NCI-H1930 (cell line): ENCODE results near the gene FOXO1.
"Not testable (repeated sequence)": the region's sequence is repeated elsewhere in the genome, so short reads cannot be mapped to it uniquely, and the experiment has no call there.

Source experiments
- DNase-seq, 2 experiments: peaks; one replicate each; lab custom pipeline; 2025; lab: John Stamatoyannopoulos, UW

The FOXO1 gene

DNA sequence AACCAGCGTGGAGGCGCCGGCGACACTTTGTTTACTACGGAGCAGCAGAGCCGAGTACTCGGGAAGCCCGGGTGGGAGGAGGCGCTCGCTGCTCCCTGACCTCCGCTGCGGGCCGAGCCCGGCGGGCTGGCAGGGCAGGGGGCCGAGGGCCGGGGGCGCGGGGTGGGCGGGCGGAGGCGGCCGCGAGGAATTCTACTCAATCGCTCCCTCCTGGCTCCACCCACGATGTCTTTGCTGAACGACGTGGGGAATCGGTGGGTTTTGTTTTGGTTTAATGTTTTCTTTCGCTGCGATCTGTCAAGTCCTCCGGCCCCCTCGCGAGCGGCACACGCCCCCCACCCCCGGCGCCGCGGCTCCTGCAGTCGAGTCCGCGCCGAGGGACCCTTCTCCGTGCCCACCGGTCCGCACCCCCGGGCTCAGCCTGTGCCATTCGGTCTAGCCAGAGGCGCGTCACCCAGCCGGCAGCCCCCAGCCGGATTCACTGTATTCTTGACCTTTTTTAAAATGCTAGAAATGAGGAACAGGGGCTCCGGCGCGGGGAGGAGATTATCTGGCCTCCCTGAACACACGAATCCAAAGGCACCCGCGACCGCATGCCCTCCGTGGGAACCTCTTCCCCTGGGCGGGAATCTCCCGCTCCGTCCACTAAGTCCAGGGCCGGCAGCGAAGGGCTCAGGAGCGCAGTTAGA is 636 bp upstream of the FOXO1 start:
- DNase-seq: peak in 1 of 2 experiments; percentile 41

DNA sequence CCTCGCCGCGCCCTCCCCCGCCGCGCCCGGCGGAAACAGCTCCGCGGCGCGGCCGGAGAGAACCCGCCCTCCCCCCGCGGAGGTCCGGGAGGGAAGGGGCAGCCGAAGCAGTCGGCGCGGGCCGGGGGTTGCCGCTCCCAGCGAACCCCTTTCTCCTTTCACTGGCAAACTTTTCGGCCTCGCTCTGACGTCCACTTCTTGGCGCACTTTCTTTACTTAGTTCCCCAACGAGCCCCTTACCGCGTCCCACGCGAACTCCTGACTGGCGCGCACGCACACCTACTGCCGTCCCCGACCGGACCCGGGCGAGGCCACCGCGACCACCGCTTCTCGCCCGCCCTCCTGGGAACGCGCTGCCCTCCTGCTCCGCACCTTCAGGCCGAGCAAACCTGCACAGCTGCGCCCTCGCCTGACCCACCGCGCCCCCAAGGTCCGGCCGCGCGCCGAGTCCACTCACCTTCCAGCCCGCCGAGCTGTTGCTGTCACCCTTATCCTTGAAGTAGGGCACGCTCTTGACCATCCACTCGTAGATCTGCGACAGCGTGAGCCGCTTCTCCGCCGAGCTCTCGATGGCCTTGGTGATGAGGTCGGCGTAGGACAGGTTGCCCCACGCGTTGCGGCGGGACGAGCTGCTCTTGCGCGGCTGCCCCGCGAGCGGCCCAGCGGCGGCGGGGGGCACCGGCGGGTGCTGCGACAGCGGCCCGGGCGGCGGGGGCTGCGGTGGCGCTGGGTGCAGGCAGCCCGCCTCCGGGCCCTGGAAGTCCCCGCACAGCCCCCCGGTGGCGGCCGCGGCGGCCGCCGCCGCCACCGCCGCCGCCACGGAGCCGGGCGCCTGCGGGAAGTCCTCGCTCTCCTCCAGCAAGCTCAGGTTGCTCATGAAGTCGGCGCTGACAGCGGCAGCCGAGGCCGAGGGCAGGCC is 1.1 kb downstream of the FOXO1 start:
- DNase-seq: peak in 1 of 2 experiments; percentile 4

- DNase-seq: no peak
These were observed 1.9 kb downstream of the FOXO1 start for GRCh38 chr13:40664350-40665125.

- not testable (repeated sequence) for DNase-seq
These were observed 2.4 kb downstream of the FOXO1 start for GRCh38 chr13:40664100-40664349.

- DNase-seq: no peak
These were observed 3.6 kb downstream of the FOXO1 start for GRCh38 chr13:40662866-40663265.

DNA sequence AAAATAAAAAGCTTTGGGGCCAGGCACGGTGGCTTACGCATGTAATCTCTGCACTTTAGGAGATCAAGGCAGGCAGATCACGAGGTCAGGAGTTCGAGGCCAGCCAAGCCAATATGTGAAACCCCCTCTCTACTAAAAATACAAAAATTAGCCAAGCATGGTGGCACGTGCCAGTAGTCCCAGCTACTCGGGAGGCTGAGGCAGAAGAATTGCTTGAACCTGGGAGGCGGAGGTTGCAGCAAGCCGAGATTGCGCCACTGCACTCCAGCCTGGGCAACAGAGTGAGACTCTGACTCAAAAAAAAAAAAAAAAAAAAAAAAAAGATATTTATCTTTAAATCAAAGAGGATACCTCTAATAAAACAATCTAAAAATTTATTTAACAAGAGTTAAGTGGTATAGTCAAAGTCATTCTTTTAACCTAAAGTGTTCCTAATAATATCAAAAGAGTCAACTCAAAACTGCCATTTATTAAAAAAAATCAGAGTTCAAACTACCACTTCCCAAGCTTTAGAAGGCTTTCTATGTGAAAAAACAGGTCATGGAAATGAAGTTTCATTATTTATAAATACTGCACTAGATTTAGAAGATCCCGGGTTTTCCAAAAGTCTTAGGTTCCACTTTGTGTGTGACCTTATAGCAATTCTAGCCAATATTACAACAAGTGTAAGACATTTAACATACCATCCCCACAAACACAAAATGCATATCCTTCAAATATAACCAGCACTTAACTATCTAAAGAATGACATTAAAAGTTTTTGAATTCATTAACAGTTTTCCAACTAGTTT is 4.4 kb downstream of the FOXO1 start:
- no peak for DNase-seq

DNA sequence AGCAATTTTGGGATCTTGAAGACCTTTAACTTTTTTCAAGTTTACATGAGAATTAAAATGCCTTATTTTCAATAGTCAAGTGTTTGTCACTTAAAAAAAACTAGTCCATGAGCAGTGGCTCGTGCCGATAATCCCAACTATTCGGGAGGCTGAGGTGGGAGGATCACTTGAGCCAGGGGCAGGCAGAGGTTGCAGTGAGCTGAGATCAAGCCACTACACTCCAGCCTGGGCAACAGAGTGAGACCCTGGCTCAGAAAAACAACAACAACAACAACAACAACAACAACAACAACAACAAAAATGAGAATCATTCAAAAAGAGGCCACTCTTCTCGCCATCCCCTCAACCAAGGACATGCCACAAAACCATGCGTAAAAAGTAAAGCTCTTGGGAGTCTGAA is 5.7 kb downstream of the FOXO1 start:
- no peak for DNase-seq

- no peak for DNase-seq
These were observed 6.2 kb downstream of the FOXO1 start for GRCh38 chr13:40660141-40660664.

DNA sequence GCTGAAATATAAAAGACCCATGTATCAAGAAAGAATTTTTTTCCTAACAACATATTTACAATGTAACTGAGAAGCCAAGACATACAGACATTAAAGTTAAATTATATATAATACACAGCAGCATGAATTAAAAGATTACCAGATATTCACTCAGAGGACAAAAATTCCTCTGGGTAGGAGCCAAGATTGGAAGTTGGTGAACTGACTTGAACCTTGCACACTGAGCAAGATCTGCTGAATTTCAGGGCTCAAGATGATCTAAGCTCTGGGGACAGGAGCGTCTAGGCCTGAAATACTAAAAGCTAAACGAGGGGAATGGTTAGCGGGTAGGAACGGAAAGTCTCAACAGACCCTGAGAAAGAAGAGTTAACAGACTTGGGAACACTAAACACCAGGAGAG is 8.5 kb downstream of the FOXO1 start:
- DNase-seq: no peak

GRCh38 chr13:40657307-40657706 is 9.1 kb downstream of the FOXO1 start:
- DNase-seq: no peak

DNA sequence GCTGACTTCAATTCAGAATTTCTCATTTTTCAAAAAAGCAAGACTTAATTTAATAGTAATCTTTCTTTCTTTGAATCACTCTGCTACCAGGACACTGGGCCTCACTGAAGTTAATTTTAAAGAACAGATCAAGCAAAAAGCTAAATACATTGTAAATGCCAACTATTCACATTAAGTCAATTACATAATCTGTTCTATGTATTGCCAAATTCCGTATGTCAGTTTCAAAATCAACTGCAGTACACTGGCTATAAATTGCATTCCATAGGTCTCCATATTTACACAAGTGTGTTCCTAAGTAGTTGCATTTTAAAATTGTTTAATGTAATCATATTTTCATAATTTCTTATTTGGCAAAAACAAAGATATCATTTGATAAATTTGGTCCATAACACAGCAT is 10.1 kb downstream of the FOXO1 start:
- no peak for DNase-seq

- no peak for DNase-seq
These were observed 12.7 kb downstream of the FOXO1 start for GRCh38 chr13:40653527-40654318.

DNA sequence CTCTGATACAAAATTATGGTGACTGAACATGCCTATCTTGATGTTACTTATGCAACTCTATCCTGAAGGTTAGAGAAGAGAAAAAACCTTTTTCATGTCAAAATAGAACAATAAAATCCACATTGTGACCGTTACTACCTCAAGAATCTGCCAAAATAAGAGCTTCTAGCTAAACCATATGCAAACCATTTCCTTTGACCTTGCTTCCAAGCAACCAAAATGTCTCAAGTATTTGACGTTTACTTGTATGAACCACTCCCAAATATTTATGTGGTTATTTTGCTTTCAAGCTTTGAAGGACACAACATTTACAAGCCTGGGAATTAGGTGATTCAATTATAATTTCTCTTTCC is 13.9 kb downstream of the FOXO1 start:
- no peak for DNase-seq

DNA sequence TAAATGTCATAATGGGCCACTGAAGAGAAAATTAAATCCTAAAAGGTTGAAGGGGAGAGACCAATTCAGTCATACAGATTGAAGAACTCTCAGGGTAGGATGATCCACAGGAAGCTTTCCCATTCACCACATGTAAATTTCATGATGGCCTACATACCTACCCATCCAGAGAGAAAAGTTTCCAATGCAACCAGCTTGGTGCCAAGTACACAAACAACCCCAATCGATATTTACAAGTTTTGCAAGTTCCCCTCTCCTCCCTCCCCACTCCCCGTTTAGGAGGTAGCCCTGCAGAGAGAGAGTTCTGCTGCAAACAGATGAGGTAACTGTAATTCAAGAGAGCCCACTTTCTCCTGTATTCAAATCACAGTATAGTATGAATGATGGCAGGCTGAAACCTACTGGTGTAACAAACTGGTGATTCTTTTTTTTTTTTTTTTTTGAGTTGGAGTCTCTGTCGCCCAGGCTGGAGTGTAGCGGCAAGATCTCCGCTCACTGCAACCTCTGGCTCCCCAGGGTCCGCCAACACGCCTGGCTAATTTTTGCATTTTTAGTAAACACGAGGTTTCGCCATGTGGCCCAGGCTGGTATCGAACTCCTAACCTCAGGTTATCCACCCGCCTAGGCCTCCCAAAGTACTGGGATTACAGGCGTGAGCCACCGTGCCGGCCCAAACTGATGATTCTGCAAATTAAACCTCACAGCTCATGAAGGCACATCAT is 14.4 kb downstream of the FOXO1 start:
- DNase-seq: no peak

DNA sequence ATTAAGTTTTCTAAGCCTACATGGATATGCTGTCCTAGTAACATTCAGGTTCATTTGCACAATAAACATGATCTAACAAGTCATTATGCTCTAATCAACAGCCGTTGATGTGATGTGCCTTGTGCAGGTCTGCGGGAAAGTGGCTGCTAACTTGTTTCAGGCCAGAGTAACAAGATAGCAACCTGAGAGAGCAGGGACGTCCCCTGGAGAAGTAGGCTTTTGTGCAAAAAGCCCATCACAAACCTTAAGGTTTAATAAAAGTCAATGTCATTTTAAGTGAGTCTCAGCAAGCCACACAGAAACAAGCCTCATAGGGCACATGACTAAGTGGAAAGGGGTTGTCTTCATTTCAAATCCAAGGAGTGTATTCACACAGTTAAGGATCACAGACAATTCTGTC is 17.6 kb downstream of the FOXO1 start:
- DNase-seq: no peak

DNA sequence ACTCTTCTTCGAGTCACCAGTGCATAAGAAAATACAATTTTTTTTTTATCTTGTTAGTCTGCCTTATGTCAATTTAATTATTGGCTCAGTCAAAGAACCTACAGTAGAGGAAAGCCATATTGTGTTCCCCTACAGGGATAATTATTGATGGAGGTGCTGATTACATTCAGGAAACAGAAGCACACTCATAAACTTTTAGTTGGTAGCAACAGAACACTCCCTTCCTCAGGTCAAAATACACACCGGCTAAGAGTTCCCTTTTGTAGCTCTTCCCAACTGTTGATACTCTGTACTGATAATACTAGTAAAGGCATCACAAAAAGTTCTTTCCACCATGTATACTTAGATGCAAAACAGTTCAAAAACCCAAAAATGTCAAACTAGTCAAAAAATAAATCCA is 18.4 kb downstream of the FOXO1 start:
- no peak for DNase-seq

GRCh38 chr13:40644838-40645604 is 21.4 kb downstream of the FOXO1 start:
- DNase-seq: no peak

DNA sequence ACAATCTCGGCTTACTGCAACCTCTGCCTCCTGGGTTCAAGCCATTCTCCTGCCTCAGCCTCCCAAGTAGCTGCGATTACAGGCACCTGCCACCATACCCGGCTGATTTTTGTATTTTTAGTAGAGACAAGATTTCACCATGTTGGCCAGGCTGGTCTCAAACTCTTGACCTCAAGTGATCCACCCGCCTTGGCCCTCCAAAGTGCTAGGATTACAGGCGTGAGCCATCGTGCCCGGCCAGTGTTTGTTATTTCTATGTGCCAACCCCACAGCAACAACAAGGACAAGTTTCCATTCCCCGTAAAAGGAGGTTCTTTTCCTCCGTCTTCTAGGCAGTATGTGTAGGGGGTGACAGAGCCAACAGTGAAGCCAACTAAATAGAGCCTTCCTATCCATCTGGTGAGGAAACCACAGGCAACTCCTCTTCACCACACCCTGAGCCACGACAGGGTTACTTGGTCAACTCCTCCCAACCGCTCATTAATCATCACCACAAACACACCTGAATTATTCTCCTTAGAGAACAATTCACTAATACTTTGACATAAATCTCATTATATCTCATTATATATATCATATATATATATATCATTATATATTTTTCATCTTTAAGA is 25.5 kb downstream of the FOXO1 start:
- DNase-seq: no peak

GRCh38 chr13:40640202-40640601 is 26.2 kb downstream of the FOXO1 start:
- no peak for DNase-seq
